Islet precursor cell (in vitro differentiated cells): ENCODE data around the gene TUBB6.

Experiments used
- DNase-seq: peaks from one replicate; pipeline ENCODE4 v3.0.0-alpha.2; 2018

Gene TUBB6

GRCh38 chr18:12342661-12343060, 34.6 kb downstream of the TUBB6 start:
- DNase-seq = no peak

GRCh38 chr18:12345491-12346239, 37.6 kb downstream of the TUBB6 start:
- no peak for DNase-seq

DNA sequence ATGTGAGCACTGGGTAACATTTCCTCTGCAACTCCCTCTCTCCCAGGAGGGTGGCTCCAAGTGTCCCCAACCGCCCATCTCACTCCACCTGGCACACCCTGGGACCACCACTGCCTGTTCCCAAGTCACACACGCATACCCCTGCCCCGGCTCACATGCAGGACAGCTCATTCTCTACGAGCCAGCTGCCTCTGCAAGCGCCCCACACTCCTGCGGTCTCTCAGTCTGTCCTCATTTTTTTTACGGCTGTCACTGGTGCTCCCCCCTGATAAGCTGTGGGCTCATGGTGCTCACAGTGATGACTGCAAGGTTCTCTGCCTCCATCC, 38.2 kb downstream of the TUBB6 start:
- no peak for DNase-seq

DNA sequence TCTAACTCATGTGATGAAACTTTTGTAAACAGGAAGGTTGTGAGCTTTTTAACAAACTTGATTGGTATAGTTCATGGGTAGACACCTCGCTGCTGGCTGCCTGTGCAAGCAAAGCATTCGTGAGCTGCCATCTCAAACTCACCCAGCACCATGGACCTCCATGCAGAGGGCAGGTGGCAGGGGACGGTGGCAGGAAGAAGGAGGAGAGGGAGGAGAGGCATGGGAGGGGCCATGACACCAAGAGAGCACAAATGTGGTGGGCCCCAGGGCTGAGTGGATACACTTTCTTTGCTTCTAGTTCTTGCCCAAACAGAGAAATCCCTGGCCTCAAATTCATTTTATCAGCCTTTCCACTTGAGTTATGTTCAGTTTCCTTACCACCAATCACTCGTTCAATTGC, 39.9 kb downstream of the TUBB6 start:
- no peak for DNase-seq

GRCh38 chr18:12352188-12352587, 44.1 kb downstream of the TUBB6 start:
- no peak for DNase-seq

GRCh38 chr18:12359515-12359927, 51.5 kb downstream of the TUBB6 start:
- DNase-seq = no peak

- DNase-seq = no peak
Observed at GRCh38 chr18:12361770-12362378, 53.8 kb downstream of the TUBB6 start.

DNA sequence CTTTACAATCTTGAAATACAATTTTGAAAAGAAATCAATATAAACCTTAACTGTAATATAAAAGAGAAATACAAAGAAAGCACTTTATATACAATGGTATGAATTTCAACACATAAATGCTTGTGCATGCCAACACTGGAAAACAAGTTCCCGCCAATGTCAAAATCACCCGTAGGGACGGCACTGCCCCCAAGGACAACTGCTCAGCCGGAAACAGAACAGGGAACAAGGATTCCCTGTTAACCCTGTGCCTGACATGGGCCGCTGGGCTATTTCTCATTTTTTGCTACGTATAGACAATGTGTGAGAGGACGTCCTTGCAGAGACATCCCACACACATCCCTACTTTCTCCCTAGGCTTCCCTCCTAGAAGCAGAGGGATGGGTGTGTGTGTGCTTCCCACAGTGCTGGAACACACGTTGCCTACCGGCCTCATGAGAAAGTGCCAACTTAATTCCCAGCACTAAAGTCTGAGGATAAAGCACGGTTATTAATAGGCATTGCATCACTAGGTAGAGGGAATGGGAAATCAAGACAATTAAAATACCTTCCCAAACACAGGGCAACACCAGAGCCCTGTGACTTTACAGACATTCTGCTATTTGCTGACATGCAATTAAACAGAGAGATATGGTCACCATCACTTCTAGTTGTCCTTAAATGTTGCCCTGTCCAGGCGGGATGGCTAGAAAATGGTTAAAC, 54.6 kb downstream of the TUBB6 start:
- DNase-seq = no peak

DNA sequence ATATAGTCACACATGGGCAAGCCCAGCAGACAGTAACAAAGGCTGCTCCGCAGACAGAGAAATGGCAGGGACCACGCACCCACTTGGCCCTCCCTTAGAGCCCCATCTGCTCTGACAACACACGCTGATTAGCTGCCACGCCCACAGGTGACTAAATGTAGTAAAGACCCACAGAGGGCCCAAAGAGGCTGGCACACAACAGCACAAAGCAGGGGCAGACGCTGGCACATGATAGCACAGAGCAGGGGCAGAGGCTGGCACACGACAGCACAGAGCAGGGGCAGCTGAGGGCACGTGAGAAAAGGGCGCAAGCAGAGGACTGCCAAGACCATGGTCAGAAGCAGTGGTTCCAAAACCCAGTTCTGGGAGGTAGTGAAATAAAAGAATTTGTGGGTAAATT, 58.3 kb downstream of the TUBB6 start:
- no peak for DNase-seq

GRCh38 chr18:12366784-12367183, 58.7 kb downstream of the TUBB6 start:
- no peak for DNase-seq

DNA sequence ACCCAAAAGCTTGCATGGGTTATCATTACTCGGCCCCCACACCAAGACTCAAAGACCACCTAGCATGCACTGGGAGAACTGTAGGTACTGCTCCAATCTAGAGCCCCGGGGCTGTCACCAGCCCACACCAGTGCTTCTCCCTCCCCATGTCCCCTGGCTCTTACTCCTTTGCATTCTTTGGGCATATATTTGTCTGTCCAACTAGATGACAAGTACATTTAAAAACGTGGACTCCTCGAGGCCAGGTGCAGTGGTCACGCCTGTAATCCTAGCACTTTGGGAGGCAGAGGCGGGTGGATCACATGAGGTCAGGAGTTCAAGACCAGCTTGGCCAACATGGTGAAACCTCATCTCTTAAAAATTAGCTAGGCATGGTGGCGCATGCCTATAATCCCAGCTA, 61.2 kb downstream of the TUBB6 start:
- DNase-seq = no peak

DNA sequence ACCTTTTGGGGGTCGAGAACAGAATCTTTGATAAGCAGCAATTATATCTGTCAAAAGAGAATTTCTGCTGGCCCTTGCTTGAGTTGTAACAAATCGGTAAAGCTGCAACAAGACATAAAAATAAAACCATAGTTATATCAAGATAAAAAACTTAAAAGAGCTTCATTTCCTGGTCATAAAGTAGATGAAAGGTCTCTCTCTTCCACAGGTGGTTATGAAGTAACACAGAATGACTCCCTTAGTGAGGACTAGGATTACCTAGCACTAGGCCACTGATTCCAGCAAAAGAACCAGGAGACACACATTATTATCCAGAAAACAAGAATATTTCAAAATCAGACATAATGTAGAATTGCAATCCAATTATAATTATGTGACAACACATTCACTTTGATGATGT, 63.5 kb downstream of the TUBB6 start:
- DNase-seq = no peak

DNA sequence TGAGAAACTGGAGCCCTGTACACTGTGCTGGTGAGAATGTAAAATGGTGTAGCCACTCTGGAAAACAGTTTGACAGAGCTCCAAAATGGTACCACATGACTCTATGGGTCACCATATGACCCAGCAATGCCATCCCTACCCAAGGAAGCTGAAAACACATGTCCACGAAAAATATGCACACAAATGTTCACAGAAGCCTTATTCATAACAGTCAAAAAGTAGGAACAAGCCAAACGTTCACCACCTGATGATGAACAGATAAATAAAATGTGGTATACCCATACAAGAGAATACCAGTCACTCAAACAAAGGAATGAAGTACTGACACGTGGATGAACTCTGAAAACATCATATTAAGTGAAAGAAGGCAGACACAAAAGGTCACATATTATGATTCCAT, 64.4 kb downstream of the TUBB6 start:
- no peak for DNase-seq

- no peak for DNase-seq
Observed at GRCh38 chr18:12373116-12373770, 65.2 kb downstream of the TUBB6 start.

- no peak for DNase-seq
Observed at GRCh38 chr18:12373771-12374116, 65.7 kb downstream of the TUBB6 start.

- no peak for DNase-seq
Observed at GRCh38 chr18:12374401-12374800, 66.4 kb downstream of the TUBB6 start.
